GM12875 (cell line): ENCODE measurements around the gene WIF1.

Source experiments
- H3K4me3 ChIP-seq: one replicate; pipeline ENCODE4 v1.5.1; 2011; ENCODE audit warnings: low read depth, low read length, control low read depth
- CTCF ChIP-seq: IDR thresholded peaks from 2 replicates; pipeline ENCODE4 v1.5.1; 2011; ENCODE audit warnings: low read depth, mild to moderate bottlenecking, control low read depth, inconsistent platforms, low read length, moderate library complexity, borderline replicate concordance; ENCODE audit not compliant: insufficient read depth

Gene WIF1

GRCh38 chr12:65016881-65017650 is 104.0 kb downstream of the WIF1 start:
- H3K4me3 ChIP-seq: no peak overlapping the region
- no peak for TF ChIP-seq CTCF

GRCh38 chr12:65015850-65016249 is 105.3 kb downstream of the WIF1 start:
- TF ChIP-seq CTCF: no peak
- no peak overlapping the region for H3K4me3 ChIP-seq

GRCh38 chr12:65014504-65015271 is 106.4 kb downstream of the WIF1 start:
- H3K4me3 ChIP-seq: no peak overlapping the region
- TF ChIP-seq CTCF: no peak

- H3K4me3 ChIP-seq: no peak overlapping the region
- TF ChIP-seq CTCF: no peak
Observed at GRCh38 chr12:65010437-65010836, 110.7 kb downstream of the WIF1 start.

- TF ChIP-seq CTCF: no peak
- no peak overlapping the region for H3K4me3 ChIP-seq
Observed at GRCh38 chr12:65005716-65006115, 115.4 kb downstream of the WIF1 start.

GRCh38 chr12:65004270-65004669 is 116.8 kb downstream of the WIF1 start:
- no peak for TF ChIP-seq CTCF
- H3K4me3 ChIP-seq: no peak overlapping the region
